SK-N-SH (cell line): ENCODE measurements around the gene MYO7A. TPM values are rescaled to one million over a fixed set of nuclear protein-coding genes. Genes with fewer than 3 reads are reported as not detected.

Experiments used
- CTCF ChIA-PET: fragments of 300-600, 350-600 bp; formaldehyde crosslinking; extraction: SDS; loops from one replicate; lab custom pipeline; 2021; lab: Yijun Ruan, JAX
- POLR2A ChIA-PET: fragments of 350-600 bp; sonication (Branson Sonifier 250); formaldehyde crosslinking; extraction: SDS; loops from one replicate; lab custom pipeline; 2020; ENCODE audit warnings: antibody characterized with exemption, inconsistent platforms; lab: Yijun Ruan, JAX
- DNase-seq: peaks from one replicate; pipeline ENCODE4 v3.0.0; 2012
- H2AFZ ChIP-seq: fragments of 200-600 bp; sonication (generic); 2 replicates; pipeline ENCODE4 v1.8.1; 2016; ENCODE audit warnings: antibody characterized with exemption, mild to moderate bottlenecking, low read depth
- H3F3A ChIP-seq: fragments of 200-600 bp; sonication (generic); replicated peaks from 2 replicates; pipeline ENCODE3; 2016; ENCODE audit warnings: antibody characterized with exemption, mild to moderate bottlenecking; ENCODE audit not compliant: insufficient read depth
- H3K27ac ChIP-seq, 2 experiments: fragments of 200-500 bp in 1 of 2; fragments of 200-600 bp in 1 of 2; sonication (Bioruptor generic) in 1 of 2; sonication (generic), shearing (Covaris generic) in 1 of 2; 2 replicates each; pipeline versions ENCODE4 v1.5.1 to v1.6.1; 2014 to 2016; ENCODE audit warnings: low read depth in 2 of 2, inconsistent platforms in 1 of 2, low read length in 1 of 2, mild to moderate bottlenecking in 1 of 2, mixed read lengths in 1 of 2
- H3K27me3 ChIP-seq: fragments of 200-600 bp; sonication (generic), shearing (Covaris generic); 2 replicates; pipeline ENCODE4 v1.6.1; 2016; ENCODE audit warnings: mixed run types; ENCODE audit not compliant: insufficient read depth
- H3K36me3 ChIP-seq, 2 experiments: fragments of 200-500 bp in 1 of 2; fragments of 200-600 bp in 1 of 2; sonication (Bioruptor generic) in 1 of 2; sonication (generic) in 1 of 2; replicated peaks in 1 of 2; 2 replicates each; pipeline versions ENCODE3 to v1.5.1; 2014 to 2016; ENCODE audit warnings: low read length in 1 of 2, mild to moderate bottlenecking in 1 of 2; ENCODE audit not compliant: insufficient read depth in 2 of 2, control insufficient read depth in 1 of 2
- H3K4me1 ChIP-seq, 2 experiments: fragments of 200-500 bp in 1 of 2; fragments of 200-600 bp in 1 of 2; sonication (Bioruptor generic) in 1 of 2; sonication (generic), shearing (Covaris generic) in 1 of 2; 2 replicates each; pipeline versions ENCODE4 v1.5.1 to v1.6.1; 2014 to 2016; ENCODE audit warnings: low read depth in 1 of 2, low read length in 1 of 2, mixed run types in 1 of 2; ENCODE audit not compliant: insufficient read depth in 2 of 2, control insufficient read depth in 1 of 2
- H3K4me2 ChIP-seq: fragments of 200-600 bp; sonication (generic), shearing (Covaris generic); 2 replicates; pipeline ENCODE4 v1.6.1; 2017; ENCODE audit warnings: mixed run types
- H3K4me3 ChIP-seq, 2 experiments: fragments of 200-500 bp in 1 of 2; fragments of 200-600 bp in 1 of 2; sonication (Bioruptor generic) in 1 of 2; sonication (generic), shearing (Covaris generic) in 1 of 2; 2 replicates each; pipeline versions ENCODE4 v1.5.1 to v1.8.1; 2014 to 2016; ENCODE audit warnings: low read depth in 2 of 2, inconsistent platforms in 1 of 2, low read length in 1 of 2, mild to moderate bottlenecking in 1 of 2, mixed read lengths in 1 of 2, moderate library complexity in 1 of 2
- H3K79me2 ChIP-seq: fragments of 200-600 bp; sonication (generic); 2 replicates; pipeline ENCODE4 v1.8.1; 2017; ENCODE audit warnings: mild to moderate bottlenecking; ENCODE audit not compliant: insufficient read depth
- H3K9ac ChIP-seq: fragments of 200-600 bp; sonication (generic); 2 replicates; pipeline ENCODE4 v1.6.1; 2017; ENCODE audit warnings: mixed run types
- H3K9me2 ChIP-seq: fragments of 200-600 bp; sonication (generic); 2 replicates; pipeline ENCODE4 v1.6.1; 2017; ENCODE audit warnings: mixed run types
- H3K9me3 ChIP-seq: fragments of 200-600 bp; sonication (generic); 2 replicates; pipeline ENCODE4 v1.6.1; 2017; ENCODE audit warnings: mixed run types, mild to moderate bottlenecking, moderate library complexity
- H4K20me1 ChIP-seq: fragments of 200-600 bp; sonication (generic); 2 replicates; pipeline ENCODE4 v1.6.1; 2017; ENCODE audit warnings: mild to moderate bottlenecking, mixed run types; ENCODE audit not compliant: insufficient read depth
- CHD2 ChIP-seq: fragments of 150-350 bp; IDR thresholded peaks from 2 replicates; pipeline ENCODE4 v1.6.1; 2018; ENCODE audit warnings: low read length; ENCODE audit not compliant: partially characterized antibody
- CTCF ChIP-seq: fragments of 200-600 bp; sonication (generic); IDR thresholded peaks from 2 replicates; pipeline ENCODE4 v1.6.1; 2017; ENCODE audit warnings: antibody characterized with exemption, mild to moderate bottlenecking, moderate library complexity
- EP300 ChIP-seq, 2 experiments: IDR thresholded peaks; 2 replicates each; pipeline versions ENCODE4 v1.4.0 to v1.6.1; 2012; ENCODE audit warnings: borderline replicate concordance in 1 of 2, low read depth in 1 of 2, low read length in 1 of 2
- FOXJ3 ChIP-seq: sonication (generic); formaldehyde crosslinking; IDR thresholded peaks from 2 replicates; pipeline ENCODE4 v1.5.1; 2020; ENCODE audit warnings: mild to moderate bottlenecking, missing genetic modification reagents
- MEF2A ChIP-seq: IDR thresholded peaks from 2 replicates; pipeline ENCODE4 v1.4.0; 2012; ENCODE audit warnings: low read depth, borderline replicate concordance
- MXI1 ChIP-seq: IDR thresholded peaks from 2 replicates; pipeline ENCODE4 v1.6.1; 2012; ENCODE audit warnings: mild to moderate bottlenecking, low read depth, low read length, improper control_type of control experiment
- NFIC ChIP-seq: IDR thresholded peaks from 2 replicates; pipeline ENCODE4 v1.4.0; 2012; ENCODE audit warnings: borderline replicate concordance
- NRF1 ChIP-seq: IDR thresholded peaks from 2 replicates; pipeline ENCODE4 v1.6.1; 2012; ENCODE audit warnings: low read depth, mild to moderate bottlenecking, low read length
- PBX3 ChIP-seq: IDR thresholded peaks from 2 replicates; pipeline ENCODE4; 2012
- RCOR1 ChIP-seq: fragments of 150-350 bp; IDR thresholded peaks from 2 replicates; pipeline ENCODE4 v1.6.1; 2017; ENCODE audit warnings: antibody characterized with exemption, low read length
- RXRA ChIP-seq: IDR thresholded peaks from 2 replicates; pipeline ENCODE4 v1.4.0; 2012; ENCODE audit warnings: low read depth, mild to moderate bottlenecking, borderline replicate concordance
- SIN3A ChIP-seq: IDR thresholded peaks from 2 replicates; pipeline ENCODE4 v1.6.1; 2012; ENCODE audit warnings: low read depth, mild to moderate bottlenecking, low read length, moderate library complexity, borderline replicate concordance
- SMC3 ChIP-seq: IDR thresholded peaks from 2 replicates; pipeline ENCODE4 v1.6.1; 2012; ENCODE audit warnings: low read depth, low read length, improper control_type of control experiment
- TAF1 ChIP-seq: IDR thresholded peaks from 2 replicates; pipeline ENCODE4 v1.6.1; 2012; ENCODE audit warnings: low read depth, mild to moderate bottlenecking, low read length, moderate library complexity, borderline replicate concordance
- TCF12 ChIP-seq: IDR thresholded peaks from 2 replicates; pipeline ENCODE4 v1.4.0; 2012
- USF2 ChIP-seq: fragments of 150-350 bp; IDR thresholded peaks from 2 replicates; pipeline ENCODE4 v1.6.1; 2017; ENCODE audit warnings: antibody characterized with exemption, low read length, low read depth, borderline replicate concordance
- WGBS: methylation state at CpG from one replicate; pipeline ENCODE4 v1.1.6; 2017; ENCODE audit warnings: low lambda C conversion rate; 5-methylcytosine and 5-hydroxymethylcytosine counted together
- polyA plus RNA-seq, 3 experiments: library from polyadenylated mRNA; depleted of rRNA; stranded (reverse); fragments of >200 nt; gene quantifications; 2 replicates each; pipeline ENCODE4 v1.2.3, GENCODE V29; 2012
- TF ChIP-seq, protein P1 (sequence below): IDR thresholded peaks from 2 replicates; pipeline ENCODE4 v1.4.0; 2012; ENCODE audit warnings: low read depth
- TF ChIP-seq, protein P2 (sequence below): IDR thresholded peaks from 2 replicates; pipeline ENCODE4 v1.4.0; 2012; ENCODE audit warnings: low read depth, borderline replicate concordance
- TF ChIP-seq, protein P3 (sequence below): fragments of 150-350 bp; IDR thresholded peaks from 2 replicates; pipeline ENCODE4 v1.6.1; 2016; ENCODE audit warnings: mild to moderate bottlenecking, low read depth, low read length

The MYO7A gene
- polyA plus RNA-seq, 1 of the 3 experiments (the other 2 are of a cell fraction) = 0.08 TPM

GRCh38 chr11:77201370-77201769 is 73.3 kb downstream of the MYO7A start:
- ChIA-PET POLR2A (no interaction called here), CTCF (interaction anchor here (2.3 kb wide), 1 partner anchor 347 kb away, joined by 10 read pairs; no protein-coding TSS in a partner anchor)
- Histone ChIP-seq H2AFZ (no peak overlapping the region), H3K9me3 (no peaks in the 10 kb centered on the region), H3K4me2 (no peak overlapping the region), H3K36me3 (no peaks in the 10 kb centered on the region), H3K27ac (no peak overlapping the region), H3F3A (no peaks in the 10 kb centered on the region), H4K20me1 (no peaks in the 10 kb centered on the region), H3K4me1 (no peaks in the 10 kb centered on the region), H3K79me2 (no peaks in the 10 kb centered on the region), H3K4me3 (no peak overlapping the region), H3K9me2 (no peaks in the 10 kb centered on the region), H3K27me3 (no peaks in the 10 kb centered on the region), H3K9ac (no peak overlapping the region)
- WGBS = 92% methylated on average over 3 of the region's 11 CpGs
- TF ChIP-seq EP300 (IDR thresholded peaks at IDR 0.05; ENCODE audit: borderline replicate concordance in 1 of 2, low read depth in 1 of 2, low read length in 1 of 2) (no peak), USF2 (no peak), NRF1 (no peak), PBX3 (no peak), MEF2A (no peak), SIN3A (no peak), RXRA (no peak)
- TF ChIP-seq, protein P1, sequence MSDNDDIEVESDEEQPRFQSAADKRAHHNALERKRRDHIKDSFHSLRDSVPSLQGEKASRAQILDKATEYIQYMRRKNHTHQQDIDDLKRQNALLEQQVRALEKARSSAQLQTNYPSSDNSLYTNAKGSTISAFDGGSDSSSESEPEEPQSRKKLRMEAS = no peak
- TF ChIP-seq, protein P2, sequence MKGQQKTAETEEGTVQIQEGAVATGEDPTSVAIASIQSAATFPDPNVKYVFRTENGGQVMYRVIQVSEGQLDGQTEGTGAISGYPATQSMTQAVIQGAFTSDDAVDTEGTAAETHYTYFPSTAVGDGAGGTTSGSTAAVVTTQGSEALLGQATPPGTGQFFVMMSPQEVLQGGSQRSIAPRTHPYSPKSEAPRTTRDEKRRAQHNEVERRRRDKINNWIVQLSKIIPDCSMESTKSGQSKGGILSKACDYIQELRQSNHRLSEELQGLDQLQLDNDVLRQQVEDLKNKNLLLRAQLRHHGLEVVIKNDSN = no peak
- no peak for DNase-seq

DNA sequence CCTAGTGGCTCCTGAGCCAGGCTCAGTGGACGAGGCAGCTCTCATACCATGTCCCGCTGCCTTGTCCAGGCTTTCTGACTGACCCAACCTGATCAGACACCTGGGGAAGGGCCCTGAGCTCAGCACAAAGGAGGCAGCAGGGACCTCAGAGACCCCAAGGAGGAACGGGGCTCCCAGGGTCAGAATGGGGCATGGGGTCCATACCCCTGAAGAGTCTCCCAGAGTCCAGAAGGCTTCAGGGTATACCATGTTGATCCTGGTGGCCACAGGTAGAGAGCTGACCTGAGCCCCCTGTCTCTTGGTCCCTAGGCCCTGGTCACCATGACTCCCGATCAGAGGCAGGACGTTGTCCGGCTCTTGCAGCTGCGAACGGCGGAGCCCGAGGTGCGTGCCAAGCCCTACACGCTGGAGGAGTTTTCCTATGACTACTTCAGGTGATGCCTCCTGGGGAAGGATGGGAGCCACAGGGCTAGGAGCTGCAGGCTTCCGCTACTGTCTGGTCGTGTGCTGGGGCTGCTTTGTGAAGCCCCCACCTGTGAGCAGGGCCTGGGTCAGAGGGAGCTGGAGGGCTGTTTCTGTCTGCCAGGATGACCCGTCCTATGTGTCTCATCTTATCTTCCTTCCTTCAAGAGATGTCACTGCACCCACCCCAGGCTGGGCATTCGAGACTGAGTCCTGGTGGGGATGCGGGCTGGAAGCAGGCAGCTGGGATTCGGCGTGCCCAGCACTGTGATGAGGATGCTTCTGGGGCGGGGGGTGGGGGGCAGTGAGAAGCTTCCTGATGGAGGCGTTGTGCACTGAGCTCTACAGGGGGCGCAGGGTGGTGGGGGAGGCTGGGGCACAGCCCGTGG is 74.2 kb downstream of the MYO7A start:
- Histone ChIP-seq H3K79me2 (no peaks in the 10 kb centered on the region), H3K9me3 (no peaks in the 10 kb centered on the region), H3K27me3 (no peaks in the 10 kb centered on the region), H3K4me3 (no peak overlapping the region), H2AFZ (no peak overlapping the region), H3F3A (no peaks in the 10 kb centered on the region), H3K9ac (no peak overlapping the region), H3K4me2 (no peak overlapping the region), H3K27ac (no peak overlapping the region), H3K4me1 (no peaks in the 10 kb centered on the region), H4K20me1 (no peaks in the 10 kb centered on the region), H3K9me2 (no peaks in the 10 kb centered on the region), H3K36me3 (no peaks in the 10 kb centered on the region)
- ChIA-PET POLR2A (no interaction called here), CTCF (interaction anchor here (0.9 to 2.3 kb wide), 4 partner anchors 9 to 346 kb away, joined by 3 to 10 read pairs (median 8); no protein-coding TSS in a partner anchor)
- WGBS = 96% methylated on average over 4 of the region's 23 CpGs
- no peak for DNase-seq
- TF ChIP-seq TCF12 = no peak
- no peak for TF ChIP-seq FOXJ3 (CRISPR knock-in tag)
- no peak for TF ChIP-seq TAF1
- no peak for TF ChIP-seq SIN3A
- TF ChIP-seq RCOR1 = no peak
- TF ChIP-seq MXI1 = no peak
- no peak for TF ChIP-seq CHD2
- TF ChIP-seq, protein P2 = no peak
- TF ChIP-seq SMC3 = no peak
- TF ChIP-seq, protein P3, sequence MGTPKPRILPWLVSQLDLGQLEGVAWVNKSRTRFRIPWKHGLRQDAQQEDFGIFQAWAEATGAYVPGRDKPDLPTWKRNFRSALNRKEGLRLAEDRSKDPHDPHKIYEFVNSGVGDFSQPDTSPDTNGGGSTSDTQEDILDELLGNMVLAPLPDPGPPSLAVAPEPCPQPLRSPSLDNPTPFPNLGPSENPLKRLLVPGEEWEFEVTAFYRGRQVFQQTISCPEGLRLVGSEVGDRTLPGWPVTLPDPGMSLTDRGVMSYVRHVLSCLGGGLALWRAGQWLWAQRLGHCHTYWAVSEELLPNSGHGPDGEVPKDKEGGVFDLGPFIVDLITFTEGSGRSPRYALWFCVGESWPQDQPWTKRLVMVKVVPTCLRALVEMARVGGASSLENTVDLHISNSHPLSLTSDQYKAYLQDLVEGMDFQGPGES = no peak
- TF ChIP-seq NFIC = no peak
- no peak for TF ChIP-seq CTCF
